ENCODE results near the gene AASS.

AASS gene

GRCh38 chr7:122123746-122124145 lies 20.3 kb downstream of the AASS start:
- DNase-seq (ENCODE audit: low read depth in 1 of 2, low spot score in 1 of 2): no peak

GRCh38 chr7:122118757-122119156 lies 25.3 kb downstream of the AASS start:
- no peak for DNase-seq (ENCODE audit: low read depth in 1 of 2, low spot score in 1 of 2)

- no peak for DNase-seq (ENCODE audit: low read depth in 1 of 2, low spot score in 1 of 2)
These were observed 41.0 kb downstream of the AASS start for GRCh38 chr7:122103064-122103463.

GRCh38 chr7:122100021-122100420 lies 44.0 kb downstream of the AASS start:
- no peak for DNase-seq (ENCODE audit: low read depth in 1 of 2, low spot score in 1 of 2)

- no peak for DNase-seq (ENCODE audit: low read depth in 1 of 2, low spot score in 1 of 2)
These were observed 48.4 kb downstream of the AASS start for GRCh38 chr7:122095642-122096041.

GRCh38 chr7:122094549-122094948 lies 49.5 kb downstream of the AASS start:
- no peak for DNase-seq (ENCODE audit: low read depth in 1 of 2, low spot score in 1 of 2)

- DNase-seq (ENCODE audit: low read depth in 1 of 2, low spot score in 1 of 2): peak in 1 of 2 donors; percentile 4
These were observed 50.9 kb downstream of the AASS start for GRCh38 chr7:122092964-122093797.

- DNase-seq (ENCODE audit: low read depth in 1 of 2, low spot score in 1 of 2): no peak
These were observed 61.4 kb downstream of the AASS start for GRCh38 chr7:122082670-122083069.

GRCh38 chr7:122082160-122082559 lies 61.9 kb downstream of the AASS start:
- DNase-seq (ENCODE audit: low read depth in 1 of 2, low spot score in 1 of 2): no peak

- no peak for DNase-seq (ENCODE audit: low read depth in 1 of 2, low spot score in 1 of 2)
These were observed 70.4 kb downstream of the AASS start for GRCh38 chr7:122073635-122074034.

- DNase-seq (ENCODE audit: low read depth in 1 of 2, low spot score in 1 of 2): no peak
These were observed 71.0 kb downstream of the AASS start for GRCh38 chr7:122072924-122073599.

- DNase-seq (ENCODE audit: low read depth in 1 of 2, low spot score in 1 of 2): no peak
These were observed 71.8 kb downstream of the AASS start for GRCh38 chr7:122072272-122072671.

- DNase-seq (ENCODE audit: low read depth in 1 of 2, low spot score in 1 of 2): no peak
These were observed 73.2 kb downstream of the AASS start for GRCh38 chr7:122070834-122071233.

GRCh38 chr7:122070062-122070461 lies 74.0 kb downstream of the AASS start:
- no peak for DNase-seq (ENCODE audit: low read depth in 1 of 2, low spot score in 1 of 2)

GRCh38 chr7:122068999-122069398 lies 75.0 kb downstream of the AASS start:
- DNase-seq (ENCODE audit: low read depth in 1 of 2, low spot score in 1 of 2): no peak

- DNase-seq (ENCODE audit: low read depth in 1 of 2, low spot score in 1 of 2): no peak
These were observed 76.0 kb downstream of the AASS start for GRCh38 chr7:122068046-122068445.

GRCh38 chr7:122067077-122067476 lies 77.0 kb downstream of the AASS start:
- no peak for DNase-seq (ENCODE audit: low read depth in 1 of 2, low spot score in 1 of 2)

GRCh38 chr7:122064971-122065370 lies 79.1 kb downstream of the AASS start:
- DNase-seq (ENCODE audit: low read depth in 1 of 2, low spot score in 1 of 2): no peak

GRCh38 chr7:122063146-122063545 lies 80.9 kb downstream of the AASS start:
- DNase-seq (ENCODE audit: low read depth in 1 of 2, low spot score in 1 of 2): no peak

GRCh38 chr7:122059542-122059941 lies 84.5 kb downstream of the AASS start:
- no peak for DNase-seq (ENCODE audit: low read depth in 1 of 2, low spot score in 1 of 2)

- no peak for DNase-seq (ENCODE audit: low read depth in 1 of 2, low spot score in 1 of 2)
These were observed 87.1 kb downstream of the AASS start for GRCh38 chr7:122056977-122057376.

GRCh38 chr7:122055073-122055472 lies 89.0 kb downstream of the AASS start:
- DNase-seq (ENCODE audit: low read depth in 1 of 2, low spot score in 1 of 2): no peak

- no peak for DNase-seq (ENCODE audit: low read depth in 1 of 2, low spot score in 1 of 2)
These were observed 89.7 kb downstream of the AASS start for GRCh38 chr7:122054393-122054792.
